GM12878 (cell line): Measurements from ENCODE around the gene VNN1. TPM values are rescaled to one million over a fixed set of nuclear protein-coding genes. Genes with fewer than 3 reads are reported as not detected.

Experiments used
- ATAC-seq: fragments of 200-7000 bp; cut with Tn5 transposase; 3 replicates; pipeline ENCODE4 v1.9.1; 2020; ENCODE audit warnings: mild to moderate bottlenecking, moderate library complexity
- BruUV-seq: library from RNA; stranded (reverse); fragments of 400-500 nt; replicated peaks from 2 replicates; lab custom pipeline; 2021; lab: Mats Ljungman, UMichigan
- CTCF ChIA-PET: fragments of 300-600 bp; sonication (Branson Sonifier 250); formaldehyde crosslinking; extraction: SDS; loops from one replicate; lab custom pipeline; 2021; ENCODE audit warnings: inconsistent platforms; lab: Yijun Ruan, JAX
- POLR2A ChIA-PET: fragments of 350-600 bp; formaldehyde crosslinking; extraction: SDS; loops from one replicate; lab custom pipeline; 2021; ENCODE audit warnings: inconsistent platforms; lab: Charles Lee
- RAD21 ChIA-PET: fragments of 300-600 bp; sonication (Branson Sonifier 250); formaldehyde crosslinking; loops from one replicate; lab custom pipeline; 2023; ENCODE audit warnings: antibody characterized with exemption; ENCODE audit not compliant: unreplicated experiment; lab: Charles Lee
- SMC1A ChIA-PET: fragments of 300-600 bp; sonication (Branson Sonifier 250); formaldehyde crosslinking; loops from one replicate; lab custom pipeline; 2023; ENCODE audit not compliant: unreplicated experiment, uncharacterized antibody; lab: Charles Lee
- DNase-seq: peaks from one replicate; pipeline ENCODE4 v3.0.0-alpha.2; 2011; ENCODE audit warnings: low read depth, low spot score
- FAIRE-seq: peaks from 3 replicates; lab custom pipeline; 2011; peaks lifted over from hg19 to GRCh38; lab: Jason Lieb, UNC
- H2AFZ ChIP-seq: 2 replicates; pipeline ENCODE4 v1.6.0; 2011; ENCODE audit warnings: low read depth, low read length, control low read depth; ENCODE audit not compliant: control insufficient read depth
- H3K27ac ChIP-seq: 2 replicates; pipeline ENCODE4 v1.5.1; 2011; ENCODE audit warnings: control low read depth; ENCODE audit not compliant: control insufficient read depth, insufficient read depth
- H3K27me3 ChIP-seq, 2 experiments: replicated peaks in 1 of 2; 2 replicates each; pipeline versions ENCODE4 v1.6.0 to v1.6.1; 2011; ENCODE audit warnings: low read length in 1 of 2; ENCODE audit not compliant: control insufficient read depth in 2 of 2, insufficient read depth in 2 of 2
- H3K36me3 ChIP-seq, 2 experiments: 2 replicates each; pipeline ENCODE4 v1.5.1; 2011; ENCODE audit warnings: low read length in 1 of 2; ENCODE audit not compliant: control insufficient read depth in 2 of 2, insufficient read depth in 2 of 2
- H3K4me1 ChIP-seq: 2 replicates; pipeline ENCODE4 v1.6.1; 2011; ENCODE audit warnings: mild to moderate bottlenecking, low read length, moderate library complexity, mixed read lengths; ENCODE audit not compliant: control insufficient read depth, insufficient read depth
- H3K4me2 ChIP-seq: 2 replicates; pipeline ENCODE4 v1.6.0; 2011; ENCODE audit warnings: control low read depth; ENCODE audit not compliant: control insufficient read depth, insufficient read depth
- H3K4me3 ChIP-seq: fragments of 200-600 bp; sonication (generic); 2 replicates; pipeline ENCODE4 v1.5.1; 2016
- H3K79me2 ChIP-seq: 2 replicates; pipeline ENCODE4 v1.6.0; 2011; ENCODE audit warnings: low read length; ENCODE audit not compliant: control insufficient read depth, insufficient read depth
- H3K9ac ChIP-seq: 2 replicates; pipeline ENCODE4 v1.8.0; 2011; ENCODE audit warnings: low read length, control low read depth, mixed read lengths; ENCODE audit not compliant: control insufficient read depth, insufficient read depth
- H3K9me3 ChIP-seq: replicated peaks from 3 replicates; pipeline ENCODE4 v1.5.1; 2011; ENCODE audit warnings: mild to moderate bottlenecking, low read length; ENCODE audit not compliant: control insufficient read depth, insufficient read depth
- H4K20me1 ChIP-seq: 2 replicates; pipeline ENCODE4 v1.6.0; 2011; ENCODE audit not compliant: control insufficient read depth, insufficient read depth
- RAD21 ChIP-seq: IDR thresholded peaks from 2 replicates; pipeline ENCODE4 v1.6.1; 2011; ENCODE audit warnings: mild to moderate bottlenecking, low read depth, low read length, moderate library complexity; ENCODE audit not compliant: insufficient read depth
- SMC3 ChIP-seq: IDR thresholded peaks from 2 replicates; pipeline ENCODE4 v1.6.1; 2011; ENCODE audit warnings: low read length, improper control_type of control experiment, borderline replicate concordance
- TAF1 ChIP-seq: IDR thresholded peaks from 2 replicates; pipeline ENCODE4 v1.6.1; 2011; ENCODE audit warnings: mild to moderate bottlenecking, low read depth, low read length, borderline replicate concordance
- WGBS: methylation state at CpG from one replicate; pipeline ENCODE4 v1.1.6; 2016; ENCODE audit warnings: low lambda C conversion rate; ENCODE audit not compliant: insufficient replicate concordance, insufficient coverage; ENCODE audit errors: missing lambda C conversion rate; 5-methylcytosine and 5-hydroxymethylcytosine counted together
- in situ Hi-C: fragments of 300-500 bp; cut with MboI; formaldehyde crosslinking; loops from 9 replicates; pipeline ENCODE4 v1.14.3; 2018; ENCODE audit warnings: mixed read lengths
- intact Hi-C: fragments of 100-400 bp; cut with micrococcal nuclease; formaldehyde crosslinking; loops from one replicate; pipeline ENCODE4 v1.14.2; 2022; ENCODE audit not compliant: unreplicated experiment
- polyA plus RNA-seq, 11 experiments: library from polyadenylated mRNA; depleted of rRNA in 4 of 11; unstranded in 6 of 11; stranded (reverse) in 5 of 11; fragments of >200 nt; fragmentation: Nextera tagmentation in 4 of 11; fragmentation: Illumina TruSeq in 1 of 11; extraction: Ambion mirVana in 4 of 11; extraction: Trizol in 1 of 11; gene quantifications; 1 replicate in 1 of 11; 2 replicates in 10 of 11; pipeline versions ENCODE4 v1.2.1 to v1.2.3, GENCODE V29; 2011 to 2016; ENCODE audit warnings: inconsistent platforms in 2 of 11, missing spikeins in 2 of 11, low read depth in 1 of 11
- total RNA-seq, 4 experiments: library from RNA; depleted of rRNA in 3 of 4; stranded (reverse); fragments of >200 nt in 3 of 4; fragmentation: Illumina TruSeq in 1 of 4; extraction: Trizol in 1 of 4; gene quantifications; 2 replicates each; pipeline versions ENCODE4 v1.2.1 to v1.2.3, GENCODE V29; 2013 to 2021
- TF ChIP-seq, protein P1 (sequence below), 3 experiments: IDR thresholded peaks in 2 of 3; conservative IDR thresholded peaks in 1 of 3; 2 replicates each; pipeline ENCODE4 v1.5.1; 2011; ENCODE audit warnings: low read depth in 3 of 3, low read length in 3 of 3, mild to moderate bottlenecking in 3 of 3, control low read depth in 2 of 3, moderate library complexity in 2 of 3, inconsistent platforms in 1 of 3, mixed read lengths in 1 of 3; ENCODE audit not compliant: control insufficient read depth in 2 of 3, insufficient read depth in 1 of 3; ENCODE audit errors: extremely low read depth in 1 of 3

The VNN1 gene
- total and polyA plus RNA-seq, 10 of the 15 experiments (the other 5 are each of a cell fraction or from before 2014, with no cell fraction given) = not detected

DNA sequence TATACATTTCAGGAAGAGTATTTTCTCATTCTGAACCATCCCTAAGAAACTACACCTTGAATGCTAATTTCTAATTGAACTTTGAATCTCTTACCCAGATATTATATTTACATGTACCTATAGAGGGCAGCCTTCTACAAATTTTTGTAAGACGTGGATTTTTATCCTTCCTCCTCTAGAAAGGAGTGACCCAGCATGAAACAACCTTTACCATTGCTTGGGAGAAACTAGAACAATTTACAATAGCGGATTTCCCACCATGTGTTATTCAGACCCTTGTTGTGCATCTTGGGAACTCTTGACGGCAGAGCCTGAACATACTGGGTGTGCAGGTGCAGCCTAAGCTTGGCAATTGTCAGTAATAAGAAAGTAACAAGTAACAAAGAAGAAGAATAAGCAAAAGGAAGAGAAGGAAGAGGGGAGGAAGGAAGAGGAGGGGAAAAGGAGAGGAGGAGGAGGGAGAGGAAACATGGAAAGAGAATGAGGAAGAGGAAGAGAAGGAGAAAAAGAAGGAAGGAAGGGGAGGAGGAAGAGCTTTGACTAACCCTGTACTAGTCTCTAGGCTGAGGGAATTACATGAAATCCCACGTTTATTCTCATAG lies 44.1 kb downstream of the VNN1 start:
- ATAC-seq (peak; percentile 86), DNase-seq (no peak), FAIRE-seq (peak; percentile 78)
- H3K4me1 ChIP-seq = no peaks in the 10 kb centered on the region
- ChIA-PET POLR2A (interaction anchor here (0.5 to 1.0 kb wide), 6 partner anchors 26 to 911 kb away, joined by 3 to 6 read pairs (median 4); no protein-coding TSS in a partner anchor), CTCF (interaction anchor here (0.6 to 7.0 kb wide), 41 partner anchors 10 to 1039 kb away, joined by 3 to 141 read pairs (median 5); partner anchors contain the start of genes SLC18B1 and TAAR1), RAD21 (interaction anchor here (0.7 to 3.1 kb wide), 25 partner anchors 42 to 882 kb away, joined by 3 to 31 read pairs (median 4); partner anchors contain the start of gene SLC18B1), SMC1A (interaction anchor here (0.6 to 6.0 kb wide), 27 partner anchors 9 to 1081 kb away, joined by 3 to 100 read pairs (median 4); partner anchors contain the start of genes SLC18B1 and VNN2)
- no peak overlapping the region for H3K27ac ChIP-seq
- WGBS = 13% methylated on average over 3 of the region's 4 CpGs
- no peaks in the 10 kb centered on the region for H3K9me3 ChIP-seq
- no peaks in the 10 kb centered on the region for H4K20me1 ChIP-seq
- no peaks in the 10 kb centered on the region for H3K36me3 ChIP-seq
- no peak overlapping the region for H3K4me3 ChIP-seq
- H3K27me3 ChIP-seq = no peaks in the 10 kb centered on the region
- TF ChIP-seq TAF1 (no peak), RAD21 (peak; percentile 66), SMC3 (peak; percentile 62; the same call in 1 of the 2 replicates)
- TF ChIP-seq, protein P1, sequence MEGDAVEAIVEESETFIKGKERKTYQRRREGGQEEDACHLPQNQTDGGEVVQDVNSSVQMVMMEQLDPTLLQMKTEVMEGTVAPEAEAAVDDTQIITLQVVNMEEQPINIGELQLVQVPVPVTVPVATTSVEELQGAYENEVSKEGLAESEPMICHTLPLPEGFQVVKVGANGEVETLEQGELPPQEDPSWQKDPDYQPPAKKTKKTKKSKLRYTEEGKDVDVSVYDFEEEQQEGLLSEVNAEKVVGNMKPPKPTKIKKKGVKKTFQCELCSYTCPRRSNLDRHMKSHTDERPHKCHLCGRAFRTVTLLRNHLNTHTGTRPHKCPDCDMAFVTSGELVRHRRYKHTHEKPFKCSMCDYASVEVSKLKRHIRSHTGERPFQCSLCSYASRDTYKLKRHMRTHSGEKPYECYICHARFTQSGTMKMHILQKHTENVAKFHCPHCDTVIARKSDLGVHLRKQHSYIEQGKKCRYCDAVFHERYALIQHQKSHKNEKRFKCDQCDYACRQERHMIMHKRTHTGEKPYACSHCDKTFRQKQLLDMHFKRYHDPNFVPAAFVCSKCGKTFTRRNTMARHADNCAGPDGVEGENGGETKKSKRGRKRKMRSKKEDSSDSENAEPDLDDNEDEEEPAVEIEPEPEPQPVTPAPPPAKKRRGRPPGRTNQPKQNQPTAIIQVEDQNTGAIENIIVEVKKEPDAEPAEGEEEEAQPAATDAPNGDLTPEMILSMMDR (IDR thresholded peaks at IDR 0.05 in 2 of 3, conservative IDR thresholded peaks at IDR 0.05 in 1 of 3; ENCODE audit: control insufficient read depth in 2 of 3, extremely low read depth in 1 of 3, insufficient read depth in 1 of 3, low read depth in 3 of 3, low read length in 3 of 3) = peak; percentile 38 to 61 (median 48); a peak in 4 of 6 replicates
- intact Hi-C loops (loop anchor here (1.0 to 10.0 kb wide), 6 partner anchors 99 to 385 kb away; partner anchors contain the start of gene RPS12), in situ Hi-C loops (loop anchor here (5.0 kb wide), 1 partner anchor 98 kb away; no protein-coding TSS in a partner anchor)
- no TSS peak for BruUV-seq
- H3K79me2 ChIP-seq = no peaks in the 10 kb centered on the region
- H3K9ac ChIP-seq = no peak overlapping the region
- H3K4me2 ChIP-seq = no peak overlapping the region
- 0 out of 2 replicates have a peak overlapping the region, but pooled peaks have one; percentile 34 for H2AFZ ChIP-seq
